Vagina (tissue), 2 donors: Measurements from ENCODE around the gene INTS7. TPM values are rescaled to one million over a fixed set of nuclear protein-coding genes. Genes with fewer than 3 reads are reported as not detected.

Source experiments
- DNase-seq, 2 donors: peaks; one replicate each; pipeline ENCODE4 v3.0.0-alpha.2; 2017; ENCODE audit errors: extremely low spot score in 2 of 2
- H3K27ac ChIP-seq: fragments of 200-600 bp; sonication (generic); one replicate; pipeline ENCODE4 v1.5.1; 2019
- H3K27me3 ChIP-seq: fragments of 200-600 bp; sonication (generic); one replicate; pipeline ENCODE4 v1.5.1; 2019
- H3K36me3 ChIP-seq, 2 donors: fragments of 200-600 bp; sonication (generic); one replicate each; pipeline ENCODE4 v1.5.1; 2017 to 2019
- H3K4me1 ChIP-seq: fragments of 200-600 bp; sonication (generic); one replicate; pipeline ENCODE4 v1.5.1; 2019
- H3K4me3 ChIP-seq, 2 donors: fragments of 200-600 bp; sonication (generic); 1 replicate in 1 of 2; 2 replicates in 1 of 2; pipeline ENCODE4 v1.5.1; 2016 to 2019
- H3K9me3 ChIP-seq: fragments of 200-600 bp; sonication (generic); one replicate; pipeline ENCODE4 v1.5.1; 2019
- CTCF ChIP-seq, 3 experiments: fragments of 450-650 bp in 2 of 3; fragments of 200-600 bp in 1 of 3; sonication (generic) in 1 of 3; IDR thresholded peaks; one replicate each; pipeline ENCODE4 v1.5.1; 2017 to 2019; ENCODE audit warnings: antibody characterized with exemption in 3 of 3, mild to moderate bottlenecking in 2 of 3, moderate library complexity in 2 of 3
- POLR2A ChIP-seq, 2 donors: fragments of 450-650 bp; IDR thresholded peaks; one replicate each; pipeline ENCODE4 v1.6.1; 2017; ENCODE audit warnings: antibody characterized with exemption in 2 of 2, mild to moderate bottlenecking in 2 of 2, moderate library complexity in 2 of 2
- POLR2AphosphoS5 ChIP-seq, 2 donors: sonication (generic); formaldehyde crosslinking; IDR thresholded peaks; one replicate each; pipeline ENCODE4 v1.9.0; 2017; ENCODE audit warnings: antibody characterized with exemption in 2 of 2, mild to moderate bottlenecking in 2 of 2, low read depth in 1 of 2; ENCODE audit not compliant: insufficient read depth in 1 of 2
- intact Hi-C: fragments of 100-400 bp; cut with DNase I; formaldehyde crosslinking; loops from one replicate; pipeline ENCODE4 v1.15.1; 2023
- total RNA-seq: library from RNA; depleted of rRNA; stranded (reverse); fragments of >200 nt; gene quantifications from one replicate; pipeline ENCODE4 v1.2.3, GENCODE V29; 2016

The INTS7 gene
- total RNA-seq, 1 donor from 2014 or later: 10.8 TPM

- Histone ChIP-seq H3K27me3 (no peaks in the 10 kb centered on the region), H3K4me1 (no peaks in the 10 kb centered on the region), H3K36me3 (no peaks in the 10 kb centered on the region), H3K27ac (no peak overlapping the region), H3K4me3 (no peak overlapping the region), H3K9me3 (no peaks in the 10 kb centered on the region)
- intact Hi-C loops: no loop called here
- no peak for DNase-seq
- TF ChIP-seq CTCF (IDR thresholded peaks at IDR 0.05) (no peak), POLR2A (IDR thresholded peaks at IDR 0.05) (no peak), POLR2AphosphoS5 (IDR thresholded peaks at IDR 0.05; ENCODE audit: insufficient read depth in 1 of 2, low read depth in 1 of 2) (peak in 1 of 2 donors; percentile 59)
These were observed 32.4 kb upstream of the INTS7 start for GRCh38 chr1:212067787-212068186.

- TF ChIP-seq POLR2A (IDR thresholded peaks at IDR 0.05) (no peak), CTCF (IDR thresholded peaks at IDR 0.05) (peak in 2 of 3 experiments; percentile 50 to 61), POLR2AphosphoS5 (IDR thresholded peaks at IDR 0.05; ENCODE audit: insufficient read depth in 1 of 2, low read depth in 1 of 2) (no peak)
- no peaks in the 10 kb centered on the region for H3K36me3 ChIP-seq
- intact Hi-C loops: no loop called here
These were observed 27.6 kb upstream of the INTS7 start for GRCh38 chr1:212062832-212063438.

GRCh38 chr1:212060632-212061472, 25.5 kb upstream of the INTS7 start:
- Histone ChIP-seq H3K9me3 (no peaks in the 10 kb centered on the region), H3K27me3 (no peaks in the 10 kb centered on the region), H3K4me1 (no peaks in the 10 kb centered on the region), H3K4me3 (no peak overlapping the region), H3K36me3 (no peaks in the 10 kb centered on the region), H3K27ac (no peak overlapping the region)
- intact Hi-C loops: no loop called here
- DNase-seq: no peak
- TF ChIP-seq CTCF (IDR thresholded peaks at IDR 0.05) (no peak), POLR2A (IDR thresholded peaks at IDR 0.05) (no peak), POLR2AphosphoS5 (IDR thresholded peaks at IDR 0.05; ENCODE audit: insufficient read depth in 1 of 2, low read depth in 1 of 2) (no peak)

More at GRCh38 chr1:212062832-212063438, 27.6 kb upstream of the INTS7 start:
- DNase-seq: no peak
- no peak overlapping the region for H3K27ac ChIP-seq
- no peaks in the 10 kb centered on the region for H3K27me3 ChIP-seq
- no peak overlapping the region for H3K4me3 ChIP-seq
- no peaks in the 10 kb centered on the region for H3K9me3 ChIP-seq
- no peaks in the 10 kb centered on the region for H3K4me1 ChIP-seq

GRCh38 chr1:212055333-212055732, 20.0 kb upstream of the INTS7 start:
- Histone ChIP-seq H3K9me3 (no peaks in the 10 kb centered on the region), H3K4me1 (no peaks in the 10 kb centered on the region), H3K27me3 (no peaks in the 10 kb centered on the region), H3K27ac (no peak overlapping the region), H3K36me3 (no peaks in the 10 kb centered on the region), H3K4me3 (no peak overlapping the region)
- no peak for DNase-seq
- TF ChIP-seq CTCF (IDR thresholded peaks at IDR 0.05) (no peak), POLR2A (IDR thresholded peaks at IDR 0.05) (no peak), POLR2AphosphoS5 (IDR thresholded peaks at IDR 0.05; ENCODE audit: insufficient read depth in 1 of 2, low read depth in 1 of 2) (no peak)
- intact Hi-C loops: no loop called here

- intact Hi-C loops: no loop called here
- Histone ChIP-seq H3K9me3 (no peaks in the 10 kb centered on the region), H3K27ac (no peak overlapping the region)
These were observed 18.6 kb upstream of the INTS7 start for GRCh38 chr1:212053993-212054392.

More at GRCh38 chr1:212053993-212054392, 18.6 kb upstream of the INTS7 start:
- TF ChIP-seq POLR2A (IDR thresholded peaks at IDR 0.05) (no peak), CTCF (IDR thresholded peaks at IDR 0.05) (no peak), POLR2AphosphoS5 (IDR thresholded peaks at IDR 0.05; ENCODE audit: insufficient read depth in 1 of 2, low read depth in 1 of 2) (no peak)
- Histone ChIP-seq H3K4me1 (no peaks in the 10 kb centered on the region), H3K27me3 (no peaks in the 10 kb centered on the region), H3K36me3 (no peaks in the 10 kb centered on the region), H3K4me3 (no peak overlapping the region)
- DNase-seq: no peak
